IMR-90 (cell line): ENCODE measurements around the gene ZNF513. TPM values are rescaled to one million over a fixed set of nuclear protein-coding genes. Genes with fewer than 3 reads are reported as not detected.

Experiments used
- ATAC-seq: fragments of 200-7000 bp; cut with Tn5 transposase; 2 replicates; pipeline ENCODE4 v1.9.1; 2020; ENCODE audit warnings: low read depth, mild to moderate bottlenecking, moderate library complexity
- BruUV-seq: library from RNA; stranded (reverse); fragments of 400-500 nt; replicated peaks from 2 replicates; lab custom pipeline; 2021; lab: Mats Ljungman, UMichigan
- CTCF ChIA-PET: fragments of 300-600 bp; formaldehyde crosslinking; extraction: SDS; loops from one replicate; lab custom pipeline; 2021; ENCODE audit warnings: antibody characterized with exemption; lab: Yijun Ruan, JAX
- POLR2A ChIA-PET: fragments of 300-600 bp; sonication (Branson Sonifier 250); formaldehyde crosslinking; loops from one replicate; lab custom pipeline; 2022; ENCODE audit warnings: antibody characterized with exemption; ENCODE audit not compliant: unreplicated experiment; lab: Charles Lee
- DNase-seq: peaks from one replicate; pipeline ENCODE4 v3.0.0; 2013
- H2AFZ ChIP-seq: replicated peaks from 2 replicates; pipeline ENCODE3; 2013; ENCODE audit warnings: low read length, mild to moderate bottlenecking; ENCODE audit not compliant: poor library complexity
- H2AK5ac ChIP-seq: 2 replicates; pipeline ENCODE4 v1.6.1; 2013; ENCODE audit warnings: low read depth, low read length, inconsistent platforms
- H2AK9ac ChIP-seq: replicated peaks from 2 replicates; pipeline ENCODE3; 2013; ENCODE audit warnings: mild to moderate bottlenecking, low read depth, low read length, moderate library complexity; ENCODE audit not compliant: poor library complexity
- H2BK120ac ChIP-seq: 2 replicates; pipeline ENCODE4 v1.6.1; 2013; ENCODE audit warnings: low read depth, low read length, inconsistent platforms
- H2BK15ac ChIP-seq: 3 replicates; pipeline ENCODE4 v1.6.1; 2013; ENCODE audit warnings: low read depth, low read length, inconsistent platforms
- H2BK20ac ChIP-seq: 2 replicates; pipeline ENCODE4 v1.6.1; 2013; ENCODE audit warnings: low read depth, mild to moderate bottlenecking, inconsistent platforms, low read length, moderate library complexity
- H2BK5ac ChIP-seq: 2 replicates; pipeline ENCODE4 v1.6.1; 2013; ENCODE audit warnings: mild to moderate bottlenecking, low read depth, low read length, inconsistent platforms; ENCODE audit not compliant: poor library complexity, severe bottlenecking
- H3K14ac ChIP-seq: replicated peaks from 2 replicates; pipeline ENCODE4 v1.6.1; 2013; ENCODE audit warnings: low read depth, low read length, inconsistent platforms
- H3K18ac ChIP-seq: 2 replicates; pipeline ENCODE4 v1.6.1; 2013; ENCODE audit warnings: low read depth, low read length, control low read depth
- H3K23ac ChIP-seq: 2 replicates; pipeline ENCODE4 v1.6.1; 2013; ENCODE audit warnings: low read depth, low read length, inconsistent platforms
- H3K27ac ChIP-seq: 2 replicates; pipeline ENCODE4 v1.5.1; 2013; ENCODE audit warnings: mild to moderate bottlenecking, control low read depth, low read length; ENCODE audit not compliant: insufficient read depth
- H3K27me3 ChIP-seq: 2 replicates; pipeline ENCODE4 v1.6.1; 2013; ENCODE audit warnings: low read length; ENCODE audit not compliant: control insufficient read depth, insufficient read depth
- H3K36me3 ChIP-seq: 2 replicates; pipeline ENCODE4 v1.6.1; 2013; ENCODE audit warnings: low read length, mixed read lengths; ENCODE audit not compliant: control insufficient read depth, insufficient read depth
- H3K4ac ChIP-seq: 2 replicates; pipeline ENCODE4 v1.6.1; 2013; ENCODE audit warnings: low read depth, low read length, inconsistent platforms
- H3K4me1 ChIP-seq: 2 replicates; pipeline ENCODE4 v1.6.1; 2013; ENCODE audit warnings: low read length, mixed read lengths; ENCODE audit not compliant: control insufficient read depth, insufficient read depth
- H3K4me2 ChIP-seq: 2 replicates; pipeline ENCODE4 v1.6.1; 2013; ENCODE audit warnings: low read depth, mild to moderate bottlenecking, control low read depth, low read length, moderate library complexity
- H3K4me3 ChIP-seq: 2 replicates; pipeline ENCODE4 v1.5.1; 2013; ENCODE audit warnings: low read depth, mild to moderate bottlenecking, control low read depth, low read length, moderate library complexity; ENCODE audit not compliant: insufficient read depth
- H3K56ac ChIP-seq: 2 replicates; pipeline ENCODE4 v1.6.1; 2013; ENCODE audit warnings: low read length, inconsistent platforms; ENCODE audit not compliant: insufficient read depth; ENCODE audit errors: extremely low read depth
- H3K79me1 ChIP-seq, 2 experiments: 2 replicates each; pipeline ENCODE4 v1.6.1; 2013; ENCODE audit warnings: low read length in 2 of 2, inconsistent platforms in 1 of 2, low read depth in 1 of 2
- H3K9ac ChIP-seq: 2 replicates; pipeline ENCODE4 v1.6.1; 2013; ENCODE audit warnings: low read depth, low read length, control low read depth
- H3K9me1 ChIP-seq: 2 replicates; pipeline ENCODE4 v1.6.1; 2013; ENCODE audit warnings: low read length, inconsistent platforms; ENCODE audit not compliant: insufficient read depth
- H3K9me3 ChIP-seq: 2 replicates; pipeline ENCODE4 v1.6.1; 2013; ENCODE audit warnings: low read length; ENCODE audit not compliant: control insufficient read depth, insufficient read depth
- H4K20me1 ChIP-seq: 2 replicates; pipeline ENCODE4 v1.6.1; 2013; ENCODE audit warnings: low read length, inconsistent platforms; ENCODE audit not compliant: insufficient read depth
- H4K5ac ChIP-seq: 2 replicates; pipeline ENCODE4 v1.6.1; 2013; ENCODE audit warnings: mild to moderate bottlenecking, low read depth, low read length, control low read depth
- H4K8ac ChIP-seq, 2 experiments: 2 replicates each; pipeline ENCODE4 v1.6.1; 2013; ENCODE audit warnings: low read depth in 2 of 2, low read length in 2 of 2, control low read depth in 1 of 2, inconsistent platforms in 1 of 2
- H4K91ac ChIP-seq: 2 replicates; pipeline ENCODE4 v1.6.1; 2013; ENCODE audit warnings: low read depth, low read length, inconsistent platforms; ENCODE audit not compliant: insufficient read depth
- BHLHE40 ChIP-seq: fragments of 150-350 bp; IDR thresholded peaks from 2 replicates; pipeline ENCODE4 v1.6.1; 2016; ENCODE audit warnings: mild to moderate bottlenecking, low read depth, low read length
- MAZ ChIP-seq: IDR thresholded peaks from 2 replicates; pipeline ENCODE4 v1.6.1; 2012; ENCODE audit warnings: low read depth, mild to moderate bottlenecking, low read length, improper control_type of control experiment, moderate library complexity, borderline replicate concordance
- MXI1 ChIP-seq: IDR thresholded peaks from 2 replicates; pipeline ENCODE4 v1.6.1; 2012; ENCODE audit warnings: low read depth, mild to moderate bottlenecking, low read length, moderate library complexity, borderline replicate concordance
- RCOR1 ChIP-seq: IDR thresholded peaks from 2 replicates; pipeline ENCODE4 v1.6.1; 2012; ENCODE audit warnings: mild to moderate bottlenecking, low read length, improper control_type of control experiment; ENCODE audit not compliant: insufficient replicate concordance
- RFX5 ChIP-seq: IDR thresholded peaks from 2 replicates; pipeline ENCODE4 v1.8.0; 2012; ENCODE audit warnings: low read depth, mild to moderate bottlenecking, low read length, moderate library complexity
- WGBS, 2 experiments: methylation state at CpG; one replicate each; pipeline versions ENCODE4 v1.1.5 to v1.1.7; 2013; ENCODE audit warnings: missing lambda C conversion rate in 2 of 2; ENCODE audit not compliant: insufficient read length in 1 of 2; ENCODE audit errors: extremely low coverage in 2 of 2; 5-methylcytosine and 5-hydroxymethylcytosine counted together
- dilution Hi-C: fragments of 300-500 bp; cut with HindIII; formaldehyde crosslinking; loops from one replicate; pipeline ENCODE4 v1.14.3; 2018; ENCODE audit warnings: low sequenced_read_pairs; ENCODE audit not compliant: unreplicated experiment
- in situ Hi-C: fragments of 300-500 bp; cut with MboI; formaldehyde crosslinking; loops from 3 replicates; pipeline ENCODE4 v1.14.3; 2019; ENCODE audit warnings: low sequenced_read_pairs, inconsistent platforms, mixed read lengths
- intact Hi-C: fragments of 100-400 bp; cut with micrococcal nuclease; formaldehyde crosslinking; loops from 2 replicates; pipeline ENCODE4 v1.10.0; 2022
- polyA plus RNA-seq, 3 experiments: library from polyadenylated mRNA; depleted of rRNA; stranded (reverse); fragments of >200 nt; gene quantifications; 2 replicates each; pipeline ENCODE4 v1.2.3, GENCODE V29; 2012; ENCODE audit warnings: low replicate concordance in 1 of 3
- total RNA-seq: library from RNA; depleted of rRNA; stranded (reverse); fragments of >200 nt; gene quantifications from 2 replicates; pipeline ENCODE4 v1.2.3, GENCODE V29; 2012

Gene ZNF513
- total and polyA plus RNA-seq, 2 of the 4 experiments (the other 2 are of a cell fraction): 3.4 to 23.7 TPM

DNA sequence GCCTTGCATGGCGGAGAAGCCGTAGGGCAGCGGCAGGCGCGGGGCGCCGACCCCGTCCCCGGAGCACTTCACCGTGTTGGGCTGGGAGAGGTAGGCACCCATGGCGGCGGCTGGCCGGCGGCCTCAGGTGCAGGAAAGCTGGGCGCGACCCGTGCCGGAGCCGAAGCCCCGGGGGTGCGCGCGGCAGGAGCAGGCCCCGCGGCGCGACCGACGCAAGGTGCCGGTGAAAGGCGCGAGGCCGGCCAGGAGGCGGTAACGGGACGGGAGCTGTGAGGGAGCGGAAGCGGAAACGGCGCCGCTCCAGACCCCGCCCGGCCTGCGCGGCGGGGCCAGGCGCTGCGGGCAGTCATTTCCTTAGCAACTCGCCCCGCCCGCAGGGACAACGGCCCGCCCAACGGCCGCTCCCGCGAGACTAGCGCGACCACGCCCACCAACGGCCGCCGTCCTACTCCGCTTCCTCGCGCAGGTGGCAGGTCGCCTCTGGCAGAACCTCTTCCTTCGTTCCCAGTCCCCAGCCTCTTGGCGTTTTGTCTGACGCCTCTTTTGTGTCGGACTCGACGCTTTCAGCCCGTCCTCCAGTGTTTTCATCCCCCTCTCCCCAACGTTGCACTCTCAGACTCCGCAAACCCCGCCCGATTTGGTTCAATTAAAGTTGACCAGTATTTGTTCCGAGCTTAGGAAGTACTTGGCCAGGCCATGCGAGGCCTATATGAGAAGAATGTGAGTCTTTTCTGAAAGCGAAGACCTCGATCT lies 29.0 kb upstream of the ZNF513 start, which contains the start of gene PPM1G (continued):
- no peak for TF ChIP-seq RFX5

DNA sequence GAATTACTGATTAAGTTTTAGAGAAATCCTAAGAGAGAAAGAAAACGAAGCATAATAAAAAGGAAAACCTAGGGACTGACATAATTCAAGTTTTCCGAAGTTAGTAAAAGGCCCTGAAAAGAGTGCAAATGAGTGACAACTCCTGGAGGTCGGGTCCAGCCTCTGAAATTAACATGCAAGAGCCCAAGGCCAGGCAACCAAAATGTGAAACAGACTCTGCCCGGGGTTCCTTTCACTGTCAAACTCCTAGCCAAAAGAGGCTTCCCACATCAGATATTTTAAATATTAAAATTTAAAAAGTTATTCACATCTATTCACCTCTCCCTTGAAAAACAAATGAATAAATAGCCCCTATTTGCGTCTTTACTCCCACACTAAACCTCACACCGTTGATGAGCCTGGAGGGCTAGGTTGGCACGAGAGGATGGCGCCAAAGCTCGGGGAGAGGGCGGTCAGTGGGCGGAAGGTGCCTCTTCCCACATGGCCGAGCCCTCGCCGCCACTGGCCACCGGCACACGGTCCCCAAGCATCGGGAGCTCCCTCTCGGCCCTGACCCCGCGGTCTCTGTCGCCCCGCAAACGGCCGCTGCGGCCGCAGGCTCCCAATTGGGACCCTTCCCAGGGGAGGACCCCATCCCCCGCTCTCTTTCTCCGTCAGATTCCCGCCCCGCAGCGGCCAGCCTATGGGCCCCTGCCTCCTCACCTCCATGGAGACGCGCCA lies 28.2 kb upstream of the ZNF513 start:
- H3K79me1 ChIP-seq: peaks cover 0 to 18% of the 10 kb centered on the region in 2 experiments; a peak in 2 of 4 replicates
- no peak overlapping the region for H3K4ac ChIP-seq
- H4K20me1 ChIP-seq: peaks cover 8% of the 10 kb centered on the region
- TF ChIP-seq RCOR1 (no peak), MAZ (no peak), MXI1 (peak; percentile 49; the same call in 1 of the 2 replicates), BHLHE40 (0 out of 2 replicates have a peak, but pooled peaks have one; percentile 14)
- DNase-seq: no peak
- peak overlapping the region; percentile 33 to 82; a peak in 2 of 4 replicates for H4K8ac ChIP-seq
- dilution Hi-C loops (no loop called here), in situ Hi-C loops (no loop called here), intact Hi-C loops (loop anchor here (1.0 to 10.0 kb wide), 4 partner anchors 20 to 274 kb away; partner anchors contain the start of genes CCDC121, GPN1, NRBP1 and SLC4A1AP)
- peak overlapping the region; percentile 99 for H3K4me2 ChIP-seq
- BruUV-seq: TSS peak; percentile 8
- peak overlapping the region; percentile 97 for H2AFZ ChIP-seq
- H3K27me3 ChIP-seq: no peaks in the 10 kb centered on the region
- H3K14ac ChIP-seq: 0 out of 2 replicates have a peak overlapping the region, but pooled peaks have one; percentile 45
- no peak overlapping the region for H4K5ac ChIP-seq
- no peak overlapping the region for H3K23ac ChIP-seq
- H2BK15ac ChIP-seq: no peak overlapping the region
- no peak overlapping the region for H3K56ac ChIP-seq
- H2AK9ac ChIP-seq: peak overlapping the region; percentile 95
- peaks cover 3% of the 10 kb centered on the region; the same call in 1 of the 2 replicates for H3K36me3 ChIP-seq
- H3K4me1 ChIP-seq: 0 out of 2 replicates have a peak, but pooled peaks cover 2% of the 10 kb centered on the region
- H2AK5ac ChIP-seq: peak overlapping the region; percentile 35
- CTCF ChIA-PET: interaction anchor here (0.6 to 1.2 kb wide), 5 partner anchors 20 to 274 kb away, joined by 3 to 6 read pairs (median 5); partner anchors contain the start of gene NRBP1
- H3K9me1 ChIP-seq: peaks cover 4% of the 10 kb centered on the region; the same call in 1 of the 2 replicates
- peak overlapping the region; percentile 27 for H2BK5ac ChIP-seq
- peak overlapping the region; percentile 71; the same call in 1 of the 2 replicates for H3K27ac ChIP-seq
- H3K9ac ChIP-seq: peak overlapping the region; percentile 78
- peak overlapping the region; percentile 63 for H3K4me3 ChIP-seq
- no peak overlapping the region for H2BK120ac ChIP-seq
- POLR2A ChIA-PET: interaction anchor here (1.0 kb wide), 1 partner anchor 19 kb away, joined by 3 read pairs; the partner anchor contains the start of gene NRBP1
- ATAC-seq: peak; percentile 18
- no peak overlapping the region for H3K18ac ChIP-seq
- 0% methylated on average over 14 of the region's 33 CpGs; no CpG with 5 or more reads in 1 of the 2 experiments for WGBS, 2 experiments
- H2BK20ac ChIP-seq: no peak overlapping the region
- H3K9me3 ChIP-seq: no peaks in the 10 kb centered on the region
- no peak overlapping the region for H4K91ac ChIP-seq
